CD1c-positive myeloid dendritic cell (primary cell): ENCODE results near the gene ABCB1.
"Not testable (repeated sequence)": the region's sequence is repeated elsewhere in the genome, so short reads cannot be mapped to it uniquely, and the experiment has no call there.

Experiments used
- DNase-seq: peaks from one replicate; pipeline ENCODE4 v3.0.0-alpha.2; 2016; ENCODE audit errors: extremely low spot score

ABCB1 gene

GRCh38 chr7:87473192-87473591 is 127.5 kb downstream of the ABCB1 start:
- DNase-seq: no peak

- DNase-seq: no peak
Observed at GRCh38 chr7:87471473-87471872, 129.2 kb downstream of the ABCB1 start.

- not testable (repeated sequence) for DNase-seq
Observed at GRCh38 chr7:87469204-87469603, 131.5 kb downstream of the ABCB1 start.

GRCh38 chr7:87465534-87465880 is 135.2 kb downstream of the ABCB1 start:
- DNase-seq: not testable (repeated sequence)

- DNase-seq: not testable (repeated sequence)
Observed at GRCh38 chr7:87464830-87465533, 135.7 kb downstream of the ABCB1 start.

- DNase-seq: no peak
Observed at GRCh38 chr7:87463982-87464381, 136.7 kb downstream of the ABCB1 start.

- not testable (repeated sequence) for DNase-seq
Observed at GRCh38 chr7:87460444-87460843, 140.2 kb downstream of the ABCB1 start.

GRCh38 chr7:87459941-87460340 is 140.7 kb downstream of the ABCB1 start:
- DNase-seq: no peak

GRCh38 chr7:87458148-87458547 is 142.5 kb downstream of the ABCB1 start:
- no peak for DNase-seq

GRCh38 chr7:87456247-87456646 is 144.4 kb downstream of the ABCB1 start:
- DNase-seq: no peak
